Adrenal gland (tissue), 12 donors: ENCODE results near the gene PPIA. TPM values are rescaled to one million over a fixed set of nuclear protein-coding genes. Genes with fewer than 3 reads are reported as not detected.

Experiments
- DNase-seq, 7 donors: peaks; one replicate each; pipeline ENCODE4 v3.0.0-alpha.2; 2019 to 2020
- H3K27ac ChIP-seq, 5 donors: fragments of 200-600 bp; sonication (generic) in 4 of 5; 1 replicate in 3 of 5; 2 replicates in 2 of 5; pipeline versions ENCODE4 v1.5.1 to v1.8.0; 2016 to 2020; ENCODE audit warnings: mild to moderate bottlenecking in 1 of 5
- H3K27me3 ChIP-seq: fragments of 200-600 bp; 2 replicates; pipeline ENCODE4 v1.8.0; 2021
- H3K36me3 ChIP-seq, 2 donors: fragments of 200-600 bp; replicated peaks in 1 of 2; 1 replicate in 1 of 2; 2 replicates in 1 of 2; pipeline versions ENCODE4 v1.5.1 to v1.8.0; 2018 to 2022
- H3K4me1 ChIP-seq, 2 donors: fragments of 200-600 bp; replicated peaks in 1 of 2; 1 replicate in 1 of 2; 2 replicates in 1 of 2; pipeline versions ENCODE4 v1.5.1 to v1.8.0; 2018 to 2021
- H3K4me3 ChIP-seq, 4 donors: fragments of 200-600 bp; sonication (generic) in 3 of 4; one replicate each; pipeline ENCODE4 v1.5.1; 2016 to 2018
- H3K9me3 ChIP-seq, 3 donors: fragments of 200-600 bp; sonication (generic) in 1 of 3; replicated peaks in 1 of 3; 1 replicate in 2 of 3; 2 replicates in 1 of 3; pipeline versions ENCODE4 v1.5.1 to v1.8.0; 2016 to 2021
- CTCF ChIP-seq, 6 experiments: fragments of 450-650 bp in 4 of 6; fragments of 200-600 bp in 2 of 6; sonication (generic) in 1 of 6; IDR thresholded peaks; 1 replicate in 5 of 6; 2 replicates in 1 of 6; pipeline versions ENCODE4 v1.5.1 to v1.8.0; 2016 to 2021; ENCODE audit warnings: antibody characterized with exemption in 6 of 6, mild to moderate bottlenecking in 2 of 6, moderate library complexity in 1 of 6
- POLR2A ChIP-seq, 2 donors: fragments of 450-650 bp; IDR thresholded peaks; one replicate each; pipeline ENCODE4 v1.6.1; 2017; ENCODE audit warnings: antibody characterized with exemption in 2 of 2, mild to moderate bottlenecking in 2 of 2, moderate library complexity in 1 of 2
- WGBS, 4 donors: extraction: QIAGEN DNeasy Blood & Tissue Kit in 2 of 4; methylation state at CpG; one replicate each; pipeline versions ENCODE4 v1.1.5 to v1.1.7; 2013 to 2017; 5-methylcytosine and 5-hydroxymethylcytosine counted together
- intact Hi-C, 2 donors: fragments of 100-400 bp; cut with DNase I; formaldehyde crosslinking; loops; one replicate each; pipeline versions ENCODE4 v1.14.1 to v1.15.0; 2022 to 2023
- polyA plus RNA-seq, 3 donors: library from polyadenylated mRNA; stranded (reverse); fragments of 200-250 nt in 2 of 3; fragments of 350-450 nt in 1 of 3; fragmentation: Illumina TruSeq in 1 of 3; extraction: RNeasy Lipid Tissue Mini Kit (QIAGEN cat#74804) in 1 of 3; gene quantifications; one replicate each; pipeline ENCODE4 v1.2.3, GENCODE V29; 2013 to 2014
- total RNA-seq, 9 donors: library from RNA; depleted of rRNA in 4 of 9; stranded (reverse); fragments of >200 nt in 4 of 9; fragments of 120-200 nt in 1 of 9; fragmentation: NEBNext Ultra II Directional in 1 of 9; extraction: Animal tissue kit (Norgen Biotek cat#: 25700) in 1 of 9; gene quantifications; one replicate each; pipeline versions ENCODE4 v1.1.0 to v1.2.4, GENCODE V29; 2013 to 2023
- donor health status: healthy with polysubstance abuse.
- donor health status: Bipolar disorder and iron deficiency.
- donor health status: DM: yes; HTN: yes; CAD: no.
- donor health status: DM: no; HTN: no; CAD: no.
- donor health status: DM: no; HTN: no; CAD: no.
- donor health status: DM: yes; HTN: yes; CAD: no.

Gene PPIA
- total and polyA plus RNA-seq, 12 donors = 589 to 3,672 (median 1,389) TPM

GRCh38 chr7:44819292-44819691 lies 22.8 kb downstream of the PPIA start:
- Histone ChIP-seq H3K27ac (no peak overlapping the region), H3K4me1 (peaks cover 0 to 5% of the 10 kb centered on the region in 2 donors), H3K27me3 (no peaks in the 10 kb centered on the region), H3K9me3 (no peaks in the 10 kb centered on the region), H3K4me3 (no peak overlapping the region), H3K36me3 (no peaks in the 10 kb centered on the region)
- DNase-seq = no peak
- intact Hi-C loops = no loop called here
- TF ChIP-seq CTCF (IDR thresholded peaks at IDR 0.05) (no peak), POLR2A (IDR thresholded peaks at IDR 0.05) (no peak)
- 60 to 78% (median 75%) methylated on average over 2 of the region's 2 CpGs; no CpG with 5 or more reads in 1 of the 4 donors for WGBS, 4 donors

GRCh38 chr7:44823255-44823781 lies 26.8 kb downstream of the PPIA start:
- WGBS, 4 donors = 81 to 86% (median 83%) methylated on average over 5 of the region's 5 CpGs
- TF ChIP-seq POLR2A (IDR thresholded peaks at IDR 0.05) (no peak), CTCF (IDR thresholded peaks at IDR 0.05) (no peak)
- no peak overlapping the region for H3K4me3 ChIP-seq
- DNase-seq = peak in 1 of 7 donors; percentile 25
- H3K36me3 ChIP-seq = peaks cover 0 to 7% of the 10 kb centered on the region in 2 donors
- H3K27me3 ChIP-seq = no peaks in the 10 kb centered on the region
- peaks cover 0 to 5% of the 10 kb centered on the region in 2 donors for H3K4me1 ChIP-seq
- peak overlapping the region in 1 of 5 donors; percentile 29 for H3K27ac ChIP-seq
- no peaks in the 10 kb centered on the region for H3K9me3 ChIP-seq
- intact Hi-C loops = no loop called here

- no peaks in the 10 kb centered on the region for H3K9me3 ChIP-seq
- no peaks in the 10 kb centered on the region for H3K27me3 ChIP-seq
- TF ChIP-seq POLR2A (IDR thresholded peaks at IDR 0.05) = no peak
- no peak for TF ChIP-seq CTCF (IDR thresholded peaks at IDR 0.05)
- intact Hi-C loops = no loop called here
- peaks cover 0 to 5% of the 10 kb centered on the region in 2 donors for H3K4me1 ChIP-seq
- WGBS, 4 donors = 77 to 84% (median 82%) methylated on average over 2 of the region's 2 CpGs
- H3K27ac ChIP-seq = peak overlapping the region in 2 of 5 donors; percentile 20 to 36
- peaks cover 0 to 24% of the 10 kb centered on the region in 2 donors for H3K36me3 ChIP-seq
- DNase-seq = peak in 1 of 7 donors; percentile 29
- no peak overlapping the region for H3K4me3 ChIP-seq
These were observed 28.5 kb downstream of the PPIA start for GRCh38 chr7:44824894-44825526.

- intact Hi-C loops = no loop called here
- TF ChIP-seq CTCF (IDR thresholded peaks at IDR 0.05) (no peak), POLR2A (IDR thresholded peaks at IDR 0.05) (no peak)
- peaks cover 0 to 5% of the 10 kb centered on the region in 2 donors for H3K4me1 ChIP-seq
- H3K9me3 ChIP-seq = no peaks in the 10 kb centered on the region
- H3K27me3 ChIP-seq = no peaks in the 10 kb centered on the region
- H3K36me3 ChIP-seq = peaks cover 0 to 38% of the 10 kb centered on the region in 2 donors
- H3K27ac ChIP-seq = no peak overlapping the region
- no peak overlapping the region for H3K4me3 ChIP-seq
- 75 to 85% (median 85%) methylated on average over 3 of the region's 3 CpGs for WGBS, 4 donors
- DNase-seq = no peak
These were observed 31.1 kb downstream of the PPIA start for GRCh38 chr7:44827567-44827966.
